Sciatic nerve (tissue), 2 donors: ENCODE data around the gene KRT82. TPM values are rescaled to one million over a fixed set of nuclear protein-coding genes. Genes with fewer than 3 reads are reported as not detected.
"Not testable (repeated sequence)": the region's sequence is repeated elsewhere in the genome, so short reads cannot be mapped to it uniquely, and the experiment has no call there.

ENCODE experiments used
- ATAC-seq: fragments of 200-7000 bp; cut with Tn5 transposase; one replicate; pipeline ENCODE4 v1.9.1; 2020; ENCODE audit warnings: mild to moderate bottlenecking, moderate library complexity
- DNase-seq: peaks from one replicate; pipeline ENCODE4 v3.0.0-alpha.2; 2020; ENCODE audit warnings: low spot score
- intact Hi-C: fragments of 100-400 bp; cut with DNase I; formaldehyde crosslinking; loops from one replicate; pipeline ENCODE4 v1.14.2; 2022
- total RNA-seq: library from RNA; stranded (reverse); fragmentation: NEBNext Ultra II Directional; extraction: Animal tissue kit (Norgen Biotek cat#: 25700); gene quantifications from one replicate; pipeline ENCODE4 v1.2.1, GENCODE V29; 2021
- donor health status: DM: no; HTN: no; CAD: no.
- donor health status: DM: no; HTN: no; CAD: no.

Gene KRT82
- total RNA-seq = not detected

GRCh38 chr12:52405922-52406385 is at the start of gene KRT82:
KRT82 (minus strand) TSS chr12:52406335; CDS start chr12:52406277, 58 bp downstream.
- no peak for ATAC-seq
- intact Hi-C loops = no loop called here
- no peak for DNase-seq

- intact Hi-C loops = no loop called here
- DNase-seq (no peak), ATAC-seq (no peak)
Observed at GRCh38 chr12:52455821-52456220, 49.7 kb upstream of the KRT82 start.

GRCh38 chr12:52454411-52455201 is 48.5 kb upstream of the KRT82 start:
- ATAC-seq (peak; percentile 55), DNase-seq (no peak)

GRCh38 chr12:52452101-52452500 is 46.0 kb upstream of the KRT82 start, which contains the start of gene KRT6B:
KRT6B (minus strand) TSS chr12:52452146; CDS start chr12:52452078, 68 bp downstream.
- DNase-seq (no peak), ATAC-seq (no peak)
- intact Hi-C loops = no loop called here

More at GRCh38 chr12:52454411-52455201, 48.5 kb upstream of the KRT82 start:
- intact Hi-C loops = no loop called here

- ATAC-seq (no peak), DNase-seq (no peak)
- intact Hi-C loops = no loop called here
Observed at GRCh38 chr12:52448228-52448627, 42.1 kb upstream of the KRT82 start.

- ATAC-seq, DNase-seq, intact Hi-C loops: not testable (repeated sequence)
Observed at GRCh38 chr12:52447196-52447595, 41.1 kb upstream of the KRT82 start.

GRCh38 chr12:52446367-52447045 is 40.4 kb upstream of the KRT82 start:
- ATAC-seq (no peak), DNase-seq (no peak)
- intact Hi-C loops = no loop called here

GRCh38 chr12:52445876-52446275 is 39.7 kb upstream of the KRT82 start:
- intact Hi-C loops = no loop called here
- DNase-seq = no peak
- no peak for ATAC-seq

- no peak for ATAC-seq
Observed at GRCh38 chr12:52444647-52445595, 38.8 kb upstream of the KRT82 start.

GRCh38 chr12:52443966-52444365 is 37.8 kb upstream of the KRT82 start:
- DNase-seq = no peak
- no peak for ATAC-seq
- intact Hi-C loops = no loop called here

More at GRCh38 chr12:52444647-52445595, 38.8 kb upstream of the KRT82 start:
- DNase-seq = no peak
- intact Hi-C loops = no loop called here

GRCh38 chr12:52442600-52443061 is 36.5 kb upstream of the KRT82 start:
- DNase-seq (no peak), ATAC-seq (peak; percentile 53)
- intact Hi-C loops = no loop called here

- DNase-seq (no peak), ATAC-seq (no peak)
- intact Hi-C loops = no loop called here
Observed at GRCh38 chr12:52441320-52441911, 35.3 kb upstream of the KRT82 start.

GRCh38 chr12:52440821-52441319 is 34.7 kb upstream of the KRT82 start:
- DNase-seq = no peak
- intact Hi-C loops = no loop called here
- no peak for ATAC-seq

- intact Hi-C loops = no loop called here
- DNase-seq = no peak
- ATAC-seq = no peak
Observed at GRCh38 chr12:52439845-52440244, 33.7 kb upstream of the KRT82 start.

- DNase-seq = no peak
- intact Hi-C loops = no loop called here
- no peak for ATAC-seq
Observed at GRCh38 chr12:52439420-52439819, 33.3 kb upstream of the KRT82 start.

- no peak for ATAC-seq
- no peak for DNase-seq
- intact Hi-C loops = no loop called here
Observed at GRCh38 chr12:52438305-52439301, 32.5 kb upstream of the KRT82 start.

- ATAC-seq (no peak), DNase-seq (no peak)
- intact Hi-C loops = no loop called here
Observed at GRCh38 chr12:52437508-52437907, 31.4 kb upstream of the KRT82 start.
